K562 (cell line): ENCODE results near the gene FUNDC2. TPM values are rescaled to one million over a fixed set of nuclear protein-coding genes. Genes with fewer than 3 reads are reported as not detected.

Experiments used
- ATAC-seq: fragments of 200-7000 bp; cut with Tn5 transposase; 3 replicates; pipeline ENCODE4 v1.9.1; 2020; ENCODE audit warnings: moderate library complexity
- BruUV-seq: library from RNA; stranded (reverse); fragments of 400-500 nt; replicated peaks from 2 replicates; lab custom pipeline; 2021; lab: Mats Ljungman, UMichigan
- CTCF ChIA-PET: fragments of 300-600 bp; formaldehyde crosslinking; extraction: SDS; loops from one replicate; lab custom pipeline; 2021; ENCODE audit warnings: low intra/inter-chr PET ratio; lab: Yijun Ruan, JAX
- POLR2A ChIA-PET: fragments of 300-600, 350-650 bp; sonication (Branson Sonifier 250); formaldehyde crosslinking; extraction: SDS; loops from one replicate; lab custom pipeline; 2021; ENCODE audit warnings: antibody characterized with exemption, inconsistent platforms; lab: Yijun Ruan, JAX
- DNase-seq, 4 experiments: peaks; one replicate each; pipeline versions ENCODE4 v3.0.0 to v3.0.0-alpha.2; 2011 to 2018; ENCODE audit warnings: low spot score in 3 of 4, mixed read lengths in 3 of 4; ENCODE audit errors: extremely low read depth in 1 of 4
- FAIRE-seq: peaks from 2 replicates; lab custom pipeline; 2011; peaks lifted over from hg19 to GRCh38; lab: Jason Lieb, UNC
- H2AFZ ChIP-seq: 2 replicates; pipeline ENCODE4 v1.6.0; 2011; ENCODE audit warnings: low read depth, low read length, control low read depth, inconsistent platforms
- H3K27ac ChIP-seq: fragments of 200-600 bp; 3 replicates; pipeline ENCODE4 v1.8.0; 2011; ENCODE audit warnings: low read depth, mild to moderate bottlenecking, control low read depth, inconsistent platforms, low read length, moderate library complexity, mixed read lengths; ENCODE audit errors: extremely low read depth
- H3K27me3 ChIP-seq, 2 experiments: fragments of 300-600 bp in 1 of 2; 2 replicates in 1 of 2; 3 replicates in 1 of 2; pipeline versions ENCODE4 v1.6.0 to v1.8.0; 2011; ENCODE audit warnings: inconsistent platforms in 2 of 2, low read length in 2 of 2, mild to moderate bottlenecking in 1 of 2, mixed read lengths in 1 of 2, moderate library complexity in 1 of 2; ENCODE audit not compliant: control insufficient read depth in 2 of 2, insufficient read depth in 2 of 2
- H3K36me3 ChIP-seq: fragments of 300-600 bp; 3 replicates; pipeline ENCODE4 v1.8.0; 2011; ENCODE audit warnings: mild to moderate bottlenecking, low read length, inconsistent platforms; ENCODE audit not compliant: control insufficient read depth, insufficient read depth
- H3K4me1 ChIP-seq, 2 experiments: fragments of 200-600 bp in 1 of 2; replicated peaks in 1 of 2; 2 replicates in 1 of 2; 3 replicates in 1 of 2; pipeline versions ENCODE4 v1.5.1 to v1.8.0; 2011; ENCODE audit warnings: inconsistent platforms in 2 of 2, low read length in 2 of 2, mild to moderate bottlenecking in 1 of 2, mixed read lengths in 1 of 2, moderate library complexity in 1 of 2; ENCODE audit not compliant: control insufficient read depth in 2 of 2, insufficient read depth in 2 of 2
- H3K4me2 ChIP-seq: 2 replicates; pipeline ENCODE4 v1.6.1; 2011; ENCODE audit warnings: low read length, control low read depth, inconsistent platforms, mixed read lengths; ENCODE audit not compliant: insufficient read depth
- H3K4me3 ChIP-seq: fragments of 200-600 bp; sonication (generic), shearing (Covaris generic); 2 replicates; pipeline ENCODE4 v1.5.1; 2016; ENCODE audit warnings: control low read depth, inconsistent platforms
- H3K79me2 ChIP-seq: fragments of 200-600 bp; 3 replicates; pipeline ENCODE4 v1.8.0; 2011; ENCODE audit warnings: low read length, inconsistent platforms; ENCODE audit not compliant: control insufficient read depth, insufficient read depth
- H3K9ac ChIP-seq, 2 experiments: 2 replicates each; pipeline versions ENCODE4 v1.6.0 to v1.6.1; 2011; ENCODE audit warnings: low read depth in 2 of 2, low read length in 2 of 2, control low read depth in 1 of 2, inconsistent platforms in 1 of 2, mild to moderate bottlenecking in 1 of 2, mixed read lengths in 1 of 2; ENCODE audit not compliant: insufficient read depth in 1 of 2
- H3K9me1 ChIP-seq: one replicate; pipeline ENCODE4 v1.6.0; 2011; ENCODE audit warnings: inconsistent platforms, mild to moderate bottlenecking, low read length, moderate library complexity; ENCODE audit not compliant: control insufficient read depth, insufficient read depth
- H3K9me3 ChIP-seq: replicated peaks from 2 replicates; pipeline ENCODE4 v1.5.1; 2011; ENCODE audit warnings: low read depth, low read length, inconsistent platforms; ENCODE audit not compliant: control insufficient read depth, insufficient read depth
- H4K20me1 ChIP-seq: replicated peaks from 2 replicates; pipeline ENCODE4 v1.6.1; 2011; ENCODE audit warnings: low read length, inconsistent platforms, mixed read lengths; ENCODE audit not compliant: control insufficient read depth, insufficient read depth
- ATF1 ChIP-seq, 2 experiments: fragments of 450-650 bp in 1 of 2; IDR thresholded peaks; 2 replicates each; pipeline ENCODE4 v1.6.1; 2016; ENCODE audit warnings: missing compliant biosample characterization in 1 of 2, missing genetic modification characterization in 1 of 2
- ATF7 ChIP-seq: fragments of 450-650 bp; IDR thresholded peaks from 2 replicates; pipeline ENCODE4 v1.7.1; 2014; ENCODE audit warnings: mild to moderate bottlenecking, moderate library complexity
- CBX2 ChIP-seq: fragments of 200-600 bp; sonication (generic); IDR thresholded peaks from one replicate; pipeline ENCODE4 v1.6.1; 2012; ENCODE audit warnings: mild to moderate bottlenecking, low read length, inconsistent platforms; ENCODE audit not compliant: insufficient read depth, poor library complexity, severe bottlenecking
- CHD4 ChIP-seq: fragments of 200-600 bp; sonication (generic); IDR thresholded peaks from 3 replicates; pipeline ENCODE4 v1.6.1; 2012; ENCODE audit warnings: low read depth, mild to moderate bottlenecking, mixed read lengths, low read length, inconsistent platforms; ENCODE audit not compliant: insufficient read depth, insufficient replicate concordance, poor library complexity, severe bottlenecking
- E2F6 ChIP-seq, 2 experiments: IDR thresholded peaks; 2 replicates each; pipeline ENCODE4 v1.6.1; 2011; ENCODE audit warnings: borderline replicate concordance in 1 of 2, control low read depth in 1 of 2, low read depth in 1 of 2, low read length in 1 of 2, mild to moderate bottlenecking in 1 of 2, mixed read lengths in 1 of 2, moderate library complexity in 1 of 2; ENCODE audit not compliant: insufficient read depth in 1 of 2, insufficient read length in 1 of 2, poor library complexity in 1 of 2, severe bottlenecking in 1 of 2; ENCODE audit errors: extremely low read depth in 1 of 2
- KAT8 ChIP-seq: fragments of 450-650 bp; IDR thresholded peaks from 2 replicates; pipeline ENCODE4 v1.6.1; 2016; ENCODE audit warnings: low read depth, mild to moderate bottlenecking
- MCM3 ChIP-seq: fragments of 450-650 bp; IDR thresholded peaks from 2 replicates; pipeline ENCODE4 v1.6.1; 2016
- NFRKB ChIP-seq: fragments of 450-650 bp; IDR thresholded peaks from 2 replicates; pipeline ENCODE4 v1.6.1; 2016; ENCODE audit warnings: low read depth
- POLR2A ChIP-seq: fragments of 450-650 bp; conservative IDR thresholded peaks from 2 replicates; pipeline ENCODE4 v1.6.1; 2016
- POU5F1 ChIP-seq: fragments of 150-350 bp; IDR thresholded peaks from 2 replicates; pipeline ENCODE4 v1.6.1; 2014; ENCODE audit warnings: borderline replicate concordance, low read length, low read depth, mild to moderate bottlenecking; ENCODE audit not compliant: partially characterized antibody
- PRPF4 ChIP-seq: fragments of 200-400 bp; formaldehyde crosslinking; IDR thresholded peaks from one replicate; pipeline ENCODE4 v1.6.1; 2017; ENCODE audit warnings: low read length, low read depth, mild to moderate bottlenecking; ENCODE audit not compliant: insufficient read depth, poor library complexity, severe bottlenecking
- RUNX1 ChIP-seq: sonication (generic); IDR thresholded peaks from 2 replicates; pipeline ENCODE4 v1.6.1; 2016; ENCODE audit warnings: antibody characterized with exemption, low read depth
- SIN3B ChIP-seq: fragments of 450-650 bp; IDR thresholded peaks from 2 replicates; pipeline ENCODE4 v1.6.1; 2017; ENCODE audit warnings: low read depth, mild to moderate bottlenecking, moderate library complexity
- TBL1XR1 ChIP-seq, 2 experiments: IDR thresholded peaks; 2 replicates each; pipeline ENCODE4 v1.6.1; 2012; ENCODE audit warnings: improper control_type of control experiment in 2 of 2, low read length in 2 of 2, mild to moderate bottlenecking in 1 of 2
- TCF3 ChIP-seq: sonication (generic); formaldehyde crosslinking; IDR thresholded peaks from 2 replicates; pipeline ENCODE4 v1.4.0; 2020; ENCODE audit warnings: mild to moderate bottlenecking, missing genetic modification reagents
- TEAD4 ChIP-seq, 2 experiments: sonication (generic) in 1 of 2; formaldehyde crosslinking in 1 of 2; IDR thresholded peaks; 2 replicates each; pipeline versions ENCODE4 v1.6.1 to v1.8.0; 2012 to 2022; ENCODE audit warnings: borderline replicate concordance in 1 of 2, inconsistent platforms in 1 of 2, low read length in 1 of 2, mild to moderate bottlenecking in 1 of 2, missing genetic modification reagents in 1 of 2
- THRAP3 ChIP-seq: fragments of 450-650 bp; IDR thresholded peaks from 2 replicates; pipeline ENCODE4 v1.6.1; 2016; ENCODE audit warnings: mild to moderate bottlenecking, inconsistent platforms, borderline replicate concordance
- U2AF1 ChIP-seq: fragments of 200-400 bp; formaldehyde crosslinking; optimal IDR thresholded peaks from 2 replicates; pipeline ENCODE3; 2017; ENCODE audit warnings: mild to moderate bottlenecking, low read depth, low read length, moderate library complexity
- WGBS: fragments of 100-300 bp; shearing (Covaris generic); methylation state at CpG from one replicate; pipeline ENCODE4 v1.1.6; 2016; ENCODE audit warnings: low coverage, mixed read lengths; ENCODE audit not compliant: insufficient coverage; ENCODE audit errors: missing lambda C conversion rate; 5-methylcytosine and 5-hydroxymethylcytosine counted together
- in situ Hi-C: fragments of 300-500 bp; cut with MboI; formaldehyde crosslinking; loops from 4 replicates; pipeline ENCODE4 v1.15.0; 2018; ENCODE audit warnings: inconsistent platforms, mixed read lengths
- intact Hi-C: fragments of 100-400 bp; cut with micrococcal nuclease; formaldehyde crosslinking; loops from 2 replicates; pipeline ENCODE4 v1.14.2; 2022
- polyA plus RNA-seq, 8 experiments: library from polyadenylated mRNA; depleted of rRNA in 4 of 8; stranded (reverse) in 5 of 8; unstranded in 3 of 8; fragments of >200 nt; fragmentation: Nextera tagmentation in 2 of 8; fragmentation: Illumina TruSeq in 1 of 8; extraction: Ambion mirVana in 2 of 8; extraction: Trizol in 1 of 8; gene quantifications; 2 replicates each; pipeline versions ENCODE4 v1.2.1 to v1.2.3, GENCODE V29; 2011 to 2014; ENCODE audit warnings: inconsistent platforms in 1 of 8, missing spikeins in 1 of 8
- total RNA-seq, 7 experiments: library from RNA; depleted of rRNA in 6 of 7; stranded (reverse); fragments of >200 nt in 6 of 7; fragmentation: Illumina TruSeq in 2 of 7; extraction: Trizol in 2 of 7; gene quantifications; 2 replicates each; pipeline versions ENCODE4 v1.2.1 to v1.2.3, GENCODE V29; 2011 to 2021; ENCODE audit warnings: low replicate concordance in 1 of 7

FUNDC2 gene
- total and polyA plus RNA-seq, 9 of the 15 experiments (the other 6 are each of a cell fraction or from before 2014, with no cell fraction given) = 50.6 to 235 (median 123) TPM

DNA sequence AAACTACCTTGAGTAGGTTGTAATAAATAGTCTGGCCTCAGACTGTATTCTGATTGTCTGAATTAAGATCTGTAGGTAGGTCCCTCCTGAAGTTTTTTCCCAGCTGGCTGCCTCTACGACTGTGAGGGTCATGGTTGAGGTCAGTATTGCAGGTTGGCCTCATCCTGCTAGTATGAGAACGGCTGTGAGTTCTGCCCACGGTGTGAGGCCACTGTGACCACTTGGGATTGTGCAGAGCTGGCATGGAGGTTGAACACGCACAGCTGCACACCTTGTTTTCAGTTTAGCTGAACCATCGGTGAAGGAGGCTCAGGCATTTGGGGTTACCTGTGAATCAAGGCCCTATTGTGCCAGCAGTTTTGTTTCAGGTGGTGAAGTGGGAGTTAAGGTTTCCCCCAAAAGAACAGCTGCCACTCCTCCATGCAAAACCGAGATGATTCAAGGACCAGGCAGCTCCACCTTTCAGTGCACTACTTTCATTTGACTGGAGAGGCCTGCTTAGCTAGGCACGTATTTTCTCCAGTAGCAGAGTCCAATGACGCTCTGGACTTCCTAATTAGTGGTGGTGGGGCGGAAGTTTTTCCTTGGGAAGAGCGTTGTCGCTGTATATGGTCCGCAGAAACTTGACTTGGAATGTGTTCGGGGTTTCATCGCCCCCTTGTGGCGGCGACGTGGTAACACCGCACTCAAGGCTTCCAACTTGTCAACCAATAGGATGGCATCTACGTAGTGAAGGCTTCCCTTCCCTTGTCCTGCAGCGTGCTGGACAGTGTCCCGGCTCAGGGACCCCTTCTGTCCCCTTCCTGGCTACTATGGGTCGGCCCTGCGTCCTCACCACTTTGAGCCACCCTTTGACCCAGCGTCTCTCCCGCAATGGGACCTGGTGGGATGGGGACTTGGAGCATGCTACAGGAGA lies 30.5 kb downstream of the FUNDC2 start:
- Histone ChIP-seq H3K27ac (no peak overlapping the region), H3K4me3 (no peak overlapping the region), H3K9me3 (no peaks in the 10 kb centered on the region), H3K9me1 (no peaks in the 10 kb centered on the region), H3K4me1 (peaks cover 0 to 9% of the 10 kb centered on the region in 2 experiments; a peak in 3 of 5 replicates), H3K36me3 (peaks cover 57% of the 10 kb centered on the region; the same call in 2 of the 3 replicates), H3K79me2 (no peaks in the 10 kb centered on the region), H3K27me3 (no peaks in the 10 kb centered on the region), H3K4me2 (peak overlapping the region; percentile 81), H2AFZ (peak overlapping the region; percentile 90), H4K20me1 (no peaks in the 10 kb centered on the region), H3K9ac (peak overlapping the region; percentile 38 to 83; a peak in 2 of 4 replicates)
- CTCF ChIA-PET = interaction anchor here (0.9 to 3.0 kb wide), 3 partner anchors 70 to 140 kb away, joined by 3 to 21 read pairs (median 15); no protein-coding TSS in a partner anchor
- in situ Hi-C loops = loop anchor here (5.0 kb wide), 1 partner anchor 75 kb away; no protein-coding TSS in a partner anchor
- no TSS peak for BruUV-seq
- peak; percentile 97 for ATAC-seq
- DNase-seq = peak; percentile 52 to 82 (median 65)
- POLR2A ChIA-PET = interaction anchor here (1.1 kb wide), 1 partner anchor 73 kb away, joined by 4 read pairs; no protein-coding TSS in a partner anchor
- peak; percentile 94 for FAIRE-seq
- 17% methylated on average over 25 of the region's 25 CpGs for WGBS
- intact Hi-C loops = loop anchor here (1.0 kb wide), 3 partner anchors 70 to 139 kb away; no protein-coding TSS in a partner anchor
- TF ChIP-seq SIN3B (no peak), ATF7 (peak; percentile 21; the same call in 1 of the 2 replicates), CBX2 (no peak), THRAP3 (no peak), CHD4 (no peak), POLR2A (no peak), TBL1XR1 (IDR thresholded peaks at IDR 0.05; ENCODE audit: low read length in 2 of 2) (no peak), KAT8 (no peak), E2F6 (IDR thresholded peaks at IDR 0.05; ENCODE audit: borderline replicate concordance in 1 of 2, extremely low read depth in 1 of 2, insufficient read depth in 1 of 2, insufficient read length in 1 of 2, low read depth in 1 of 2, low read length in 1 of 2, poor library complexity in 1 of 2, severe bottlenecking in 1 of 2) (no peak), PRPF4 (no peak), MCM3 (no peak), POU5F1 (no peak), TCF3 (no peak), TEAD4 (IDR thresholded peaks at IDR 0.05; ENCODE audit: low read length) (peak; percentile 63), TEAD4 (CRISPR knock-in tag; IDR thresholded peaks at IDR 0.05; ENCODE audit: borderline replicate concordance) (no peak), NFRKB (no peak), U2AF1 (no peak), RUNX1 (no peak), ATF1 (CRISPR knock-in tag; IDR thresholded peaks at IDR 0.05) (no peak), ATF1 (tag; IDR thresholded peaks at IDR 0.05) (peak; percentile 80)
